Hematopoietic multipotent progenitor cell treated with erythropoietin and hydrocortisone succinate and interleukin-3 and kit ligand, for 8 days (in vitro differentiated cells): ENCODE data around the gene MXI1.

ENCODE experiments used
- DNase-seq: peaks from one replicate; pipeline ENCODE4 v3.0.0-alpha.2; 2015

Gene MXI1

GRCh38 chr10:110278562-110279406 lies 71.4 kb downstream of the MXI1 start:
- DNase-seq: no peak

GRCh38 chr10:110279407-110279986 lies 72.1 kb downstream of the MXI1 start:
- peak; percentile 78 for DNase-seq

- DNase-seq: no peak
Observed at GRCh38 chr10:110284262-110284661, 76.9 kb downstream of the MXI1 start.

GRCh38 chr10:110285501-110285900 lies 78.1 kb downstream of the MXI1 start:
- DNase-seq: no peak

- no peak for DNase-seq
Observed at GRCh38 chr10:110286841-110287240, 79.4 kb downstream of the MXI1 start.

GRCh38 chr10:110296966-110297365 lies 89.6 kb downstream of the MXI1 start:
- DNase-seq: no peak

- DNase-seq: no peak
Observed at GRCh38 chr10:110300486-110300986, 93.1 kb downstream of the MXI1 start.

GRCh38 chr10:110303681-110304080 lies 96.3 kb downstream of the MXI1 start:
- no peak for DNase-seq

- DNase-seq: peak; percentile 17
Observed at GRCh38 chr10:110304394-110304779, 97.0 kb downstream of the MXI1 start.

- peak; percentile 97 for DNase-seq
Observed at GRCh38 chr10:110304780-110305421, 97.5 kb downstream of the MXI1 start, which contains the start of gene SMNDC1. SMNDC1 (minus strand) TSS chr10:110304920; CDS start chr10:110303587, 1,333 bp downstream.

- peak; percentile 88 for DNase-seq
Observed at GRCh38 chr10:110305767-110306451, 98.5 kb downstream of the MXI1 start.

- no peak for DNase-seq
Observed at GRCh38 chr10:110306452-110306768, 99.0 kb downstream of the MXI1 start.

GRCh38 chr10:110307805-110308204 lies 100.4 kb downstream of the MXI1 start:
- no peak for DNase-seq

GRCh38 chr10:110310741-110311140 lies 103.3 kb downstream of the MXI1 start:
- DNase-seq: no peak

GRCh38 chr10:110311357-110311949 lies 104.0 kb downstream of the MXI1 start:
- DNase-seq: peak; percentile 76

- no peak for DNase-seq
Observed at GRCh38 chr10:110312206-110312605, 104.8 kb downstream of the MXI1 start.

- DNase-seq: no peak
Observed at GRCh38 chr10:110313674-110314073, 106.3 kb downstream of the MXI1 start.

- DNase-seq: no peak
Observed at GRCh38 chr10:110317866-110318850, 110.8 kb downstream of the MXI1 start.

- DNase-seq: no peak
Observed at GRCh38 chr10:110321869-110322620, 114.6 kb downstream of the MXI1 start.

- no peak for DNase-seq
Observed at GRCh38 chr10:110323503-110323902, 116.1 kb downstream of the MXI1 start.
